Sigmoid colon (tissue), 7 donors: ENCODE measurements around the gene OTUD1. TPM values are rescaled to one million over a fixed set of nuclear protein-coding genes. Genes with fewer than 3 reads are reported as not detected.
"Not testable (repeated sequence)": the region's sequence is repeated elsewhere in the genome, so short reads cannot be mapped to it uniquely, and the experiment has no call there.

Experiments used
- DNase-seq: peaks from one replicate; pipeline ENCODE4 v3.0.0-alpha.2; 2019
- H3K27ac ChIP-seq, 4 donors: fragments of 200-600 bp; sonication (generic); one replicate each; pipeline ENCODE4 v1.5.1; 2016 to 2019; ENCODE audit warnings: mild to moderate bottlenecking in 1 of 4
- H3K27me3 ChIP-seq, 3 donors: fragments of 200-600 bp; sonication (generic); one replicate each; pipeline ENCODE4 v1.5.1; 2019; ENCODE audit warnings: mild to moderate bottlenecking in 1 of 3
- H3K36me3 ChIP-seq, 4 donors: fragments of 200-600 bp; sonication (generic); one replicate each; pipeline ENCODE4 v1.5.1; 2016 to 2019
- H3K4me1 ChIP-seq, 4 donors: fragments of 200-600 bp; sonication (generic); one replicate each; pipeline ENCODE4 v1.5.1; 2017 to 2019
- H3K4me3 ChIP-seq, 4 donors: fragments of 200-600 bp; sonication (generic); one replicate each; pipeline ENCODE4 v1.5.1; 2017 to 2019; ENCODE audit warnings: mild to moderate bottlenecking in 2 of 4, moderate library complexity in 1 of 4
- H3K9me3 ChIP-seq, 4 donors: fragments of 200-600 bp in 3 of 4; sonication (generic) in 3 of 4; one replicate each; pipeline versions ENCODE4 v1.5.1 to v1.6.1; 2013 to 2019
- EP300 ChIP-seq, 4 donors: sonication (generic); formaldehyde crosslinking; IDR thresholded peaks; one replicate each; pipeline ENCODE4 v1.6.1; 2017; ENCODE audit warnings: antibody characterized with exemption in 4 of 4
- POLR2A ChIP-seq, 2 donors: fragments of 450-650 bp; IDR thresholded peaks; one replicate each; pipeline ENCODE4 v1.6.1; 2016; ENCODE audit warnings: antibody characterized with exemption in 2 of 2, mild to moderate bottlenecking in 2 of 2, moderate library complexity in 2 of 2
- POLR2AphosphoS5 ChIP-seq, 4 donors: sonication (generic); formaldehyde crosslinking; IDR thresholded peaks; one replicate each; pipeline ENCODE4 v1.6.1; 2017; ENCODE audit warnings: antibody characterized with exemption in 4 of 4
- WGBS, 2 donors: extraction: QIAGEN DNeasy Blood & Tissue Kit; methylation state at CpG; one replicate each; pipeline ENCODE4 v1.1.7; 2013; 5-methylcytosine and 5-hydroxymethylcytosine counted together
- intact Hi-C: fragments of 100-400 bp; cut with DNase I; formaldehyde crosslinking; loops from one replicate; pipeline ENCODE4 v1.15.1; 2023
- polyA plus RNA-seq, 3 donors: library from polyadenylated mRNA; stranded (reverse); fragments of 200-250 nt; gene quantifications; one replicate each; pipeline ENCODE4 v1.2.3, GENCODE V29; 2013
- total RNA-seq, 4 donors: library from RNA; depleted of rRNA; stranded (reverse); fragments of >200 nt; gene quantifications; one replicate each; pipeline ENCODE4 v1.1.0, GENCODE V29; 2016
- TF ChIP-seq, protein P1 (sequence below), 4 experiments: fragments of 450-650 bp in 3 of 4; fragments of 200-600 bp in 1 of 4; IDR thresholded peaks; one replicate each; pipeline ENCODE4 v1.5.1; 2016 to 2019; ENCODE audit warnings: antibody characterized with exemption in 4 of 4, mild to moderate bottlenecking in 3 of 4, moderate library complexity in 2 of 4
- donor health status: healthy with polysubstance abuse.
- donor health status: Bipolar disorder and iron deficiency.
- donor health status: healthy.

Gene OTUD1
- 10 to 100 TPM in 3 of 4 donors, 1 to 10 TPM in 1; 8.8 to 15.5 (median 12.4) TPM for total RNA-seq
- 10 to 100 TPM in 2 of 3 donors, 1 to 10 TPM in 1; 6.7 to 19.2 (median 14.4) TPM for polyA plus RNA-seq

- peak; percentile 98 for DNase-seq
- H3K4me1 ChIP-seq: peaks cover 0 to 34% (median 30%) of the 10 kb centered on the region in 4 donors
- H3K27ac ChIP-seq: peak within 1 kb of the TSS; percentile 96 to 99 (median 96)
- H3K9me3 ChIP-seq: no peaks in the 10 kb centered on the region
- H3K27me3 ChIP-seq: no peaks in the 10 kb centered on the region
- peak within 1 kb of the TSS; percentile 77 to 98 (median 84) for H3K4me3 ChIP-seq
- peaks cover 0 to 7% (median 0%) of the 10 kb centered on the region in 4 donors for H3K36me3 ChIP-seq
- 1% methylated on average over 115 of the region's 115 CpGs for WGBS, 2 donors
- peak in 3 of 4 donors; percentile 67 to 77 (median 77) for TF ChIP-seq POLR2AphosphoS5 (IDR thresholded peaks at IDR 0.05)
- TF ChIP-seq, protein P1, sequence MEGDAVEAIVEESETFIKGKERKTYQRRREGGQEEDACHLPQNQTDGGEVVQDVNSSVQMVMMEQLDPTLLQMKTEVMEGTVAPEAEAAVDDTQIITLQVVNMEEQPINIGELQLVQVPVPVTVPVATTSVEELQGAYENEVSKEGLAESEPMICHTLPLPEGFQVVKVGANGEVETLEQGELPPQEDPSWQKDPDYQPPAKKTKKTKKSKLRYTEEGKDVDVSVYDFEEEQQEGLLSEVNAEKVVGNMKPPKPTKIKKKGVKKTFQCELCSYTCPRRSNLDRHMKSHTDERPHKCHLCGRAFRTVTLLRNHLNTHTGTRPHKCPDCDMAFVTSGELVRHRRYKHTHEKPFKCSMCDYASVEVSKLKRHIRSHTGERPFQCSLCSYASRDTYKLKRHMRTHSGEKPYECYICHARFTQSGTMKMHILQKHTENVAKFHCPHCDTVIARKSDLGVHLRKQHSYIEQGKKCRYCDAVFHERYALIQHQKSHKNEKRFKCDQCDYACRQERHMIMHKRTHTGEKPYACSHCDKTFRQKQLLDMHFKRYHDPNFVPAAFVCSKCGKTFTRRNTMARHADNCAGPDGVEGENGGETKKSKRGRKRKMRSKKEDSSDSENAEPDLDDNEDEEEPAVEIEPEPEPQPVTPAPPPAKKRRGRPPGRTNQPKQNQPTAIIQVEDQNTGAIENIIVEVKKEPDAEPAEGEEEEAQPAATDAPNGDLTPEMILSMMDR (IDR thresholded peaks at IDR 0.05): peak in 2 of 4 experiments; percentile 40 to 44
- no peak for TF ChIP-seq POLR2A (IDR thresholded peaks at IDR 0.05)
- peak in 1 of 4 donors; percentile 51 for TF ChIP-seq EP300 (IDR thresholded peaks at IDR 0.05)
- intact Hi-C loops: loop anchor here (2.0 to 10.0 kb wide), 5 partner anchors 94 to 1904 kb away; partner anchors contain the start of genes C10orf67, ENKUR, MLLT10 and MSRB2
Measured at GRCh38 chr10:23438547-23439451, at the start of gene OTUD1. OTUD1 (plus strand) TSS chr10:23439075; CDS start chr10:23439458, 383 bp downstream.

GRCh38 chr10:23390408-23390807 is 48.5 kb upstream of the OTUD1 start:
- H3K4me3 ChIP-seq, H3K27me3 ChIP-seq, H3K27ac ChIP-seq, DNase-seq, intact Hi-C loops, H3K4me1 ChIP-seq, H3K9me3 ChIP-seq, H3K36me3 ChIP-seq: not testable (repeated sequence)
- 69 to 88% methylated on average over 10 of the region's 10 CpGs for WGBS, 2 donors

DNA sequence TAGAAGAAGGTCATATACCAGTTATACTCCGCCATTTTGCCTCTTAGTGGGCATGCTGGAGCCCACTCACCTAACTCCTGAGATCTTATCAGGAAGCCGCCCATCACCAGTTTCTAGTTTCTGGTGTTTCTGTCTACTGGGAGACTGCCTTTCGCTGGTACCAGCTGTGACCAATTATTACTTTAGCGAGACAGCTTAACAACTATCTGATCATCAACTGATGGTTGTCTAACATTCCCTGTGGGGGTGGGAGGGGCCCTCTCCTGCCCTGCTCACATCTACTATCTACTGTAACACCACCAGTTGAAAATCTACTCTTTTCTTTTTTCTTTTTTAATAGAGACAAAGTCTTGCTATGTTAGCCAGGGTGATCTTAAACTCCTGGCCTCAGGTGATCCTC is 48.1 kb upstream of the OTUD1 start:
- no peak overlapping the region for H3K4me3 ChIP-seq
- 92 to 95% methylated on average over 4 of the region's 4 CpGs for WGBS, 2 donors
- H3K36me3 ChIP-seq: no peaks in the 10 kb centered on the region
- no peaks in the 10 kb centered on the region for H3K9me3 ChIP-seq
- no peaks in the 10 kb centered on the region for H3K4me1 ChIP-seq
- DNase-seq: no peak
- no peak overlapping the region for H3K27ac ChIP-seq
- intact Hi-C loops: no loop called here
- no peaks in the 10 kb centered on the region for H3K27me3 ChIP-seq
- no peak for TF ChIP-seq POLR2AphosphoS5 (IDR thresholded peaks at IDR 0.05)
- TF ChIP-seq POLR2A (IDR thresholded peaks at IDR 0.05): no peak

DNA sequence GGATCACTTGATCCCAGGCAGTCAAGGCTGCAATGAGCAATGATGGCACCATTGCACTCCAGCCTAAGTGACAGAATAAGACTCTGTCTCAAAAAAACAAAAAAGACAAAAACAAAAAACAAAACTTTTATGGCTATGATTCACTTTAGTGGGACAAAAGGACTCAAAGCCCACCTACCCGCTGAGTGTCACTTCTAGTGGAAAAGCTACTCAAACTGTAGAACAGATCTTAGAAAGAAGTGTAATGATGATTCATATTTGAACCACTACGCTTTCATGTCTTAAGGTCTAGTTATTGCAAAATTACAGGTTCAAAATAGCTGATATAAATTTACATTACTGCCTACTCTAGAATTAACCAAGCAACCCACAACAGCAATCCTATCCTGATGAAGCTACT is 47.1 kb upstream of the OTUD1 start:
- H3K27ac ChIP-seq: no peak overlapping the region
- H3K27me3 ChIP-seq: no peaks in the 10 kb centered on the region
- no peaks in the 10 kb centered on the region for H3K9me3 ChIP-seq
- intact Hi-C loops: no loop called here
- H3K4me1 ChIP-seq: no peaks in the 10 kb centered on the region
- no peak overlapping the region for H3K4me3 ChIP-seq
- H3K36me3 ChIP-seq: no peaks in the 10 kb centered on the region
- DNase-seq: no peak
- WGBS, 2 donors: 84 to 86% methylated on average over 2 of the region's 2 CpGs
- TF ChIP-seq POLR2A (IDR thresholded peaks at IDR 0.05) (no peak), POLR2AphosphoS5 (IDR thresholded peaks at IDR 0.05) (no peak), EP300 (IDR thresholded peaks at IDR 0.05) (no peak)
- TF ChIP-seq, protein P1 (IDR thresholded peaks at IDR 0.05): no peak

- Histone ChIP-seq H3K4me1 (peaks cover 0 to 8% (median 6%) of the 10 kb centered on the region in 4 donors), H3K27ac (no peak overlapping the region), H3K27me3 (no peaks in the 10 kb centered on the region), H3K9me3 (no peaks in the 10 kb centered on the region), H3K36me3 (no peaks in the 10 kb centered on the region), H3K4me3 (no peak overlapping the region)
- no peak for TF ChIP-seq POLR2A (IDR thresholded peaks at IDR 0.05)
- TF ChIP-seq, protein P1 (IDR thresholded peaks at IDR 0.05): no peak
- no peak for TF ChIP-seq POLR2AphosphoS5 (IDR thresholded peaks at IDR 0.05)
- no peak for TF ChIP-seq EP300 (IDR thresholded peaks at IDR 0.05)
- intact Hi-C loops: no loop called here
- WGBS, 2 donors: 92% methylated on average over 5 of the region's 5 CpGs
- DNase-seq: no peak
Measured at GRCh38 chr10:23395017-23395416, 43.9 kb upstream of the OTUD1 start.
